IPS DF 6.9 (cell line): ENCODE data around the gene SLCO3A1.
"Not testable (repeated sequence)": the region's sequence is repeated elsewhere in the genome, so short reads cannot be mapped to it uniquely, and the experiment has no call there.

Experiments
- DNase-seq: peaks from one replicate; pipeline ENCODE4 v3.0.0-alpha.2; 2013; ENCODE audit warnings: low read depth, low spot score
- H3K27ac ChIP-seq: one replicate; pipeline ENCODE4 v1.5.1; 2013; ENCODE audit warnings: low read length, control low read depth
- H3K27me3 ChIP-seq: 2 replicates; pipeline ENCODE4 v1.6.1; 2013; ENCODE audit warnings: mild to moderate bottlenecking, low read length; ENCODE audit not compliant: control insufficient read depth, insufficient read depth
- H3K36me3 ChIP-seq: 2 replicates; pipeline ENCODE4 v1.6.1; 2013; ENCODE audit warnings: low read length; ENCODE audit not compliant: control insufficient read depth, insufficient read depth
- H3K4me1 ChIP-seq: 2 replicates; pipeline ENCODE4 v1.6.1; 2013; ENCODE audit warnings: low read length; ENCODE audit not compliant: control insufficient read depth, insufficient read depth
- H3K4me3 ChIP-seq: 2 replicates; pipeline ENCODE4 v1.5.1; 2013; ENCODE audit warnings: mild to moderate bottlenecking, low read length
- H3K9me3 ChIP-seq: 2 replicates; pipeline ENCODE4 v1.6.1; 2013; ENCODE audit warnings: low read length, inconsistent platforms; ENCODE audit not compliant: control insufficient read depth, insufficient read depth
- WGBS: extraction: QIAGEN DNeasy Blood & Tissue Kit; methylation state at CpG from one replicate; pipeline ENCODE4 v1.1.7; 2013; ENCODE audit warnings: mixed read lengths, missing lambda C conversion rate; ENCODE audit not compliant: insufficient read length, insufficient coverage; 5-methylcytosine and 5-hydroxymethylcytosine counted together

Gene SLCO3A1

GRCh38 chr15:92187975-92188374, 334.5 kb downstream of the SLCO3A1 start:
- Histone ChIP-seq H3K9me3 (no peaks in the 10 kb centered on the region), H3K36me3 (no peaks in the 10 kb centered on the region), H3K4me3 (no peak overlapping the region), H3K27me3 (no peaks in the 10 kb centered on the region), H3K4me1 (no peaks in the 10 kb centered on the region), H3K27ac (no peak overlapping the region)
- DNase-seq = no peak
- no CpG with 5 or more reads among the region's 4 CpGs for whole genome bisulfite sequencing

GRCh38 chr15:92189166-92189565, 335.7 kb downstream of the SLCO3A1 start:
- no peak overlapping the region for H3K4me3 ChIP-seq
- H3K27ac ChIP-seq = no peak overlapping the region
- no peaks in the 10 kb centered on the region for H3K9me3 ChIP-seq
- WGBS = no CpG with 5 or more reads among the region's 4 CpGs
- no peaks in the 10 kb centered on the region for H3K4me1 ChIP-seq
- H3K27me3 ChIP-seq = no peaks in the 10 kb centered on the region
- DNase-seq = no peak
- no peaks in the 10 kb centered on the region for H3K36me3 ChIP-seq

GRCh38 chr15:92195241-92195640, 341.7 kb downstream of the SLCO3A1 start:
- DNase-seq = no peak
- H3K27me3 ChIP-seq = no peaks in the 10 kb centered on the region
- no peaks in the 10 kb centered on the region for H3K36me3 ChIP-seq
- H3K4me3 ChIP-seq = no peak overlapping the region
- H3K27ac ChIP-seq = no peak overlapping the region
- H3K4me1 ChIP-seq = 0 out of 2 replicates have a peak, but pooled peaks cover 3% of the 10 kb centered on the region
- H3K9me3 ChIP-seq = no peaks in the 10 kb centered on the region
- WGBS = no CpG with 5 or more reads among the region's 2 CpGs

GRCh38 chr15:92196342-92196741, 342.8 kb downstream of the SLCO3A1 start:
- Histone ChIP-seq H3K27me3 (no peaks in the 10 kb centered on the region), H3K9me3 (no peaks in the 10 kb centered on the region), H3K4me3 (no peak overlapping the region), H3K4me1 (0 out of 2 replicates have a peak, but pooled peaks cover 3% of the 10 kb centered on the region), H3K36me3 (no peaks in the 10 kb centered on the region), H3K27ac (no peak overlapping the region)
- WGBS = no CpG with 5 or more reads among the region's 4 CpGs
- no peak for DNase-seq

GRCh38 chr15:92197746-92198145, 344.2 kb downstream of the SLCO3A1 start:
- no peaks in the 10 kb centered on the region for H3K9me3 ChIP-seq
- no peak overlapping the region for H3K4me3 ChIP-seq
- 0 out of 2 replicates have a peak, but pooled peaks cover 3% of the 10 kb centered on the region for H3K4me1 ChIP-seq
- WGBS = no CpG with 5 or more reads among the region's 2 CpGs
- H3K36me3 ChIP-seq = no peaks in the 10 kb centered on the region
- H3K27me3 ChIP-seq = no peaks in the 10 kb centered on the region
- DNase-seq = no peak
- H3K27ac ChIP-seq = no peak overlapping the region

- no peaks in the 10 kb centered on the region for H3K27me3 ChIP-seq
- H3K9me3 ChIP-seq = no peaks in the 10 kb centered on the region
- no CpG with 5 or more reads among the region's 2 CpGs for WGBS
- no peak overlapping the region for H3K27ac ChIP-seq
- H3K4me1 ChIP-seq = peaks cover 3% of the 10 kb centered on the region; the same call in 1 of the 2 replicates
- H3K4me3 ChIP-seq = no peak overlapping the region
- no peak for DNase-seq
- no peaks in the 10 kb centered on the region for H3K36me3 ChIP-seq
Observed at GRCh38 chr15:92200891-92201290, 347.4 kb downstream of the SLCO3A1 start.

GRCh38 chr15:92205255-92205739, 351.8 kb downstream of the SLCO3A1 start:
- Histone ChIP-seq H3K27me3 (no peaks in the 10 kb centered on the region), H3K27ac (no peak overlapping the region), H3K36me3 (no peaks in the 10 kb centered on the region), H3K9me3 (no peaks in the 10 kb centered on the region), H3K4me1 (no peaks in the 10 kb centered on the region; the same call in 1 of the 2 replicates), H3K4me3 (no peak overlapping the region)
- DNase-seq = peak; percentile 35
- WGBS = no CpG with 5 or more reads among the region's 2 CpGs

- H3K4me3 ChIP-seq, H3K27me3 ChIP-seq, H3K27ac ChIP-seq, H3K36me3 ChIP-seq, H3K4me1 ChIP-seq, H3K9me3 ChIP-seq, DNase-seq: not testable (repeated sequence)
- no CpG with 5 or more reads among the region's 6 CpGs for WGBS
Observed at GRCh38 chr15:92207601-92208000, 354.1 kb downstream of the SLCO3A1 start.
